Ascending aorta (tissue), 2 donors: Measurements from ENCODE around the gene KCNAB1. TPM values are rescaled to one million over a fixed set of nuclear protein-coding genes. Genes with fewer than 3 reads are reported as not detected.
"Not testable (repeated sequence)": the region's sequence is repeated elsewhere in the genome, so short reads cannot be mapped to it uniquely, and the experiment has no call there.

Experiments used
- DNase-seq, 2 donors: peaks; one replicate each; pipeline ENCODE4 v3.0.0-alpha.2; 2019; ENCODE audit warnings: low spot score in 2 of 2
- H3K27ac ChIP-seq, 2 donors: fragments of 200-600 bp; sonication (generic); one replicate each; pipeline ENCODE4 v1.5.1; 2016 to 2017; ENCODE audit warnings: mild to moderate bottlenecking in 1 of 2
- H3K27me3 ChIP-seq: fragments of 200-600 bp; sonication (generic); one replicate; pipeline ENCODE4 v1.5.1; 2017
- H3K36me3 ChIP-seq, 2 donors: fragments of 200-600 bp; sonication (generic); one replicate each; pipeline ENCODE4 v1.5.1; 2016
- H3K4me1 ChIP-seq, 2 donors: fragments of 200-600 bp; sonication (generic); one replicate each; pipeline ENCODE4 v1.5.1; 2016 to 2017; ENCODE audit warnings: mild to moderate bottlenecking in 1 of 2
- H3K4me3 ChIP-seq, 2 donors: fragments of 200-600 bp; sonication (generic); one replicate each; pipeline ENCODE4 v1.5.1; 2016 to 2017; ENCODE audit warnings: mild to moderate bottlenecking in 1 of 2
- H3K9me3 ChIP-seq, 2 donors: fragments of 200-600 bp; sonication (generic); one replicate each; pipeline ENCODE4 v1.5.1; 2016
- CTCF ChIP-seq, 3 experiments: fragments of 200-600 bp in 2 of 3; fragments of 450-650 bp in 1 of 3; sonication (generic) in 2 of 3; IDR thresholded peaks; one replicate each; pipeline ENCODE4 v1.5.1; 2016 to 2019; ENCODE audit warnings: antibody characterized with exemption in 3 of 3, mild to moderate bottlenecking in 1 of 3, moderate library complexity in 1 of 3
- intact Hi-C: fragments of 100-400 bp; cut with DNase I; formaldehyde crosslinking; loops from one replicate; pipeline ENCODE4 v1.15.1; 2023
- total RNA-seq: library from RNA; depleted of rRNA; stranded (reverse); fragments of >200 nt; gene quantifications from one replicate; pipeline ENCODE4 v1.1.0, GENCODE V29; 2016

KCNAB1 gene
- total RNA-seq, 1 donor from 2014 or later, result 15.1 TPM

GRCh38 chr3:156133076-156133475, 12.7 kb downstream of the KCNAB1 start:
- H3K4me1 ChIP-seq, result peaks cover 0 to 41% of the 10 kb centered on the region in 2 donors
- no peak overlapping the region for H3K4me3 ChIP-seq
- no peaks in the 10 kb centered on the region for H3K36me3 ChIP-seq
- intact Hi-C loops, result no loop called here
- H3K27ac ChIP-seq, result peak overlapping the region; percentile 10 to 61
- no peak for TF ChIP-seq CTCF (IDR thresholded peaks at IDR 0.05)
- no peaks in the 10 kb centered on the region for H3K27me3 ChIP-seq
- DNase-seq, result no peak
- H3K9me3 ChIP-seq, result no peaks in the 10 kb centered on the region

GRCh38 chr3:156135921-156136638, 15.7 kb downstream of the KCNAB1 start:
- Histone ChIP-seq H3K4me3 (no peak overlapping the region), H3K4me1 (peaks cover 0 to 47% of the 10 kb centered on the region in 2 donors), H3K9me3 (no peaks in the 10 kb centered on the region), H3K36me3 (no peaks in the 10 kb centered on the region), H3K27ac (no peak overlapping the region), H3K27me3 (no peaks in the 10 kb centered on the region)
- no peak for DNase-seq
- no peak for TF ChIP-seq CTCF (IDR thresholded peaks at IDR 0.05)
- intact Hi-C loops, result no loop called here

GRCh38 chr3:156137397-156137796, 17.0 kb downstream of the KCNAB1 start:
- Histone ChIP-seq H3K4me1 (peaks cover 0 to 39% of the 10 kb centered on the region in 2 donors), H3K27ac (peak overlapping the region in 1 of 2 donors; percentile 3)
- intact Hi-C loops, H3K27me3 ChIP-seq, DNase-seq, H3K4me3 ChIP-seq, H3K9me3 ChIP-seq, H3K36me3 ChIP-seq: not testable (repeated sequence)

- Histone ChIP-seq H3K4me3 (no peak overlapping the region), H3K27me3 (no peaks in the 10 kb centered on the region), H3K4me1 (peaks cover 0 to 31% of the 10 kb centered on the region in 2 donors), H3K36me3 (no peaks in the 10 kb centered on the region), H3K27ac (peak overlapping the region; percentile 49 to 54), H3K9me3 (no peaks in the 10 kb centered on the region)
- DNase-seq, result no peak
- no peak for TF ChIP-seq CTCF (IDR thresholded peaks at IDR 0.05)
- intact Hi-C loops, result loop anchor here (5.0 to 10.0 kb wide), 3 partner anchors 33 to 1015 kb away; no protein-coding TSS in a partner anchor
Measured at GRCh38 chr3:156140001-156140595, 19.7 kb downstream of the KCNAB1 start.

- H3K36me3 ChIP-seq, result no peaks in the 10 kb centered on the region
- H3K4me1 ChIP-seq, result peaks cover 0 to 23% of the 10 kb centered on the region in 2 donors
- DNase-seq, result no peak
- intact Hi-C loops, result loop anchor here (5.0 to 10.0 kb wide), 3 partner anchors 35 to 1012 kb away; no protein-coding TSS in a partner anchor
- peak overlapping the region; percentile 76 to 77 for H3K27ac ChIP-seq
- H3K4me3 ChIP-seq, result peak overlapping the region; percentile 31 to 55
- H3K27me3 ChIP-seq, result no peaks in the 10 kb centered on the region
- TF ChIP-seq CTCF (IDR thresholded peaks at IDR 0.05), result no peak
- H3K9me3 ChIP-seq, result no peaks in the 10 kb centered on the region
Measured at GRCh38 chr3:156142702-156143101, 22.3 kb downstream of the KCNAB1 start.

- intact Hi-C loops, result loop anchor here (5.0 to 10.0 kb wide), 3 partner anchors 36 to 1012 kb away; no protein-coding TSS in a partner anchor
- Histone ChIP-seq H3K36me3 (no peaks in the 10 kb centered on the region), H3K4me1 (peaks cover 0 to 22% of the 10 kb centered on the region in 2 donors), H3K27me3 (no peaks in the 10 kb centered on the region), H3K4me3 (peak overlapping the region; percentile 31 to 55), H3K9me3 (no peaks in the 10 kb centered on the region), H3K27ac (peak overlapping the region; percentile 76 to 77)
- no peak for TF ChIP-seq CTCF (IDR thresholded peaks at IDR 0.05)
- no peak for DNase-seq
Measured at GRCh38 chr3:156143136-156143535, 22.8 kb downstream of the KCNAB1 start.
